Neural progenitor cell (in vitro differentiated cells): ENCODE results near the gene ACER3. TPM values are rescaled to one million over a fixed set of nuclear protein-coding genes. Genes with fewer than 3 reads are reported as not detected.

Experiments used
- DNase-seq: peaks from one replicate; pipeline ENCODE4 v3.0.0-alpha.2; 2016; ENCODE audit warnings: low spot score
- H2AFZ ChIP-seq: fragments of 200-600 bp; sonication (generic); replicated peaks from 2 replicates; pipeline ENCODE4 v1.6.1; 2016; ENCODE audit warnings: antibody characterized with exemption
- H3F3A ChIP-seq: fragments of 200-600 bp; sonication (generic); 2 replicates; pipeline ENCODE4 v1.6.1; 2016; ENCODE audit warnings: antibody characterized with exemption, low read depth
- H3K27ac ChIP-seq: fragments of 200-600 bp; sonication (generic); 2 replicates; pipeline ENCODE4 v1.5.1; 2016; ENCODE audit warnings: mild to moderate bottlenecking
- H3K27me3 ChIP-seq: fragments of 200-600 bp; sonication (generic); 2 replicates; pipeline ENCODE4 v1.6.1; 2016; ENCODE audit warnings: mild to moderate bottlenecking, moderate library complexity
- H3K36me3 ChIP-seq: fragments of 200-600 bp; sonication (generic); 2 replicates; pipeline ENCODE4 v1.5.1; 2016
- H3K4me1 ChIP-seq: fragments of 200-600 bp; sonication (generic); 2 replicates; pipeline ENCODE4 v1.6.1; 2016; ENCODE audit warnings: mixed run types
- H3K4me2 ChIP-seq: fragments of 200-600 bp; sonication (generic); 2 replicates; pipeline ENCODE4 v1.6.1; 2016
- H3K4me3 ChIP-seq: fragments of 200-600 bp; sonication (generic); 2 replicates; pipeline ENCODE4 v1.5.1; 2016
- H3K79me2 ChIP-seq: fragments of 200-600 bp; sonication (generic); 2 replicates; pipeline ENCODE4 v1.6.1; 2016; ENCODE audit warnings: low read depth
- H3K9ac ChIP-seq: fragments of 200-600 bp; sonication (generic); 2 replicates; pipeline ENCODE4 v1.6.1; 2016
- H3K9me3 ChIP-seq: fragments of 200-600 bp; sonication (generic); 2 replicates; pipeline ENCODE4 v1.5.1; 2016; ENCODE audit warnings: low read depth
- H4K20me1 ChIP-seq: fragments of 200-600 bp; sonication (generic); 2 replicates; pipeline ENCODE4 v1.6.1; 2016; ENCODE audit warnings: low read depth
- H3K27ac Mint-ChIP-seq: 3 replicates; pipeline ENCODE4 v1.8.0; 2021; ENCODE audit warnings: mixed read lengths
- H3K27me3 Mint-ChIP-seq: 2 replicates; pipeline ENCODE4 v1.8.0; 2022; ENCODE audit warnings: low read depth, mild to moderate bottlenecking, inconsistent platforms, moderate library complexity, mixed read lengths; ENCODE audit not compliant: insufficient read depth
- H3K36me3 Mint-ChIP-seq: 3 replicates; pipeline ENCODE4 v1.8.0; 2021; ENCODE audit warnings: mixed read lengths
- H3K4me1 Mint-ChIP-seq: 3 replicates; pipeline ENCODE4 v1.8.0; 2021; ENCODE audit warnings: mixed read lengths
- H3K4me3 Mint-ChIP-seq: 3 replicates; pipeline ENCODE4 v1.8.0; 2021; ENCODE audit warnings: mild to moderate bottlenecking, moderate library complexity, mixed read lengths
- H3K9me3 Mint-ChIP-seq: 3 replicates; pipeline ENCODE4 v1.8.0; 2020; ENCODE audit warnings: mixed read lengths
- CTCF ChIP-seq: fragments of 200-600 bp; sonication (generic); IDR thresholded peaks from 2 replicates; pipeline ENCODE4 v1.5.1; 2017; ENCODE audit warnings: antibody characterized with exemption, mild to moderate bottlenecking
- EZH2 ChIP-seq: fragments of 200-600 bp; sonication (generic); IDR thresholded peaks from 2 replicates; pipeline ENCODE4 v1.6.1; 2017; ENCODE audit warnings: antibody characterized with exemption, mild to moderate bottlenecking, moderate library complexity
- EZH2phosphoT487 ChIP-seq: fragments of 200-600 bp; sonication (generic); IDR thresholded peaks from 2 replicates; pipeline ENCODE4 v1.6.1; 2017; ENCODE audit warnings: antibody characterized with exemption
- total RNA-seq: library from RNA; depleted of rRNA; stranded (reverse); fragments of >200 nt; gene quantifications from 2 replicates; pipeline ENCODE4 v1.2.3, GENCODE V29; 2015; ENCODE audit warnings: low replicate concordance

The ACER3 gene
- total RNA-seq, 1 donor from 2014 or later, result 18.9 TPM

- no peak overlapping the region for H3K27ac Mint-ChIP-seq
Observed at GRCh38 chr11:77024745-77025144, 164.0 kb downstream of the ACER3 start.

GRCh38 chr11:77026221-77026620 is 165.5 kb downstream of the ACER3 start:
- H3K27ac Mint-ChIP-seq, result no peak overlapping the region

More at GRCh38 chr11:77024745-77025144, 164.0 kb downstream of the ACER3 start:
- Histone ChIP-seq H3K4me2 (no peak overlapping the region), H4K20me1 (no peaks in the 10 kb centered on the region), H3K27me3 (no peaks in the 10 kb centered on the region), H3K4me1 (peaks cover 4% of the 10 kb centered on the region), H3K79me2 (no peaks in the 10 kb centered on the region), H3K4me3 (no peak overlapping the region), H3K27ac (no peak overlapping the region), H3F3A (no peaks in the 10 kb centered on the region), H2AFZ (no peak overlapping the region), H3K9ac (no peak overlapping the region), H3K36me3 (no peaks in the 10 kb centered on the region), H3K9me3 (no peaks in the 10 kb centered on the region)
- H3K9me3 Mint-ChIP-seq, result no peaks in the 10 kb centered on the region
- TF ChIP-seq EZH2phosphoT487 (no peak), CTCF (no peak), EZH2 (no peak)
- no peaks in the 10 kb centered on the region for H3K27me3 Mint-ChIP-seq
- H3K4me3 Mint-ChIP-seq, result no peak overlapping the region
- peaks cover 7% of the 10 kb centered on the region for H3K4me1 Mint-ChIP-seq
- DNase-seq, result no peak
- peaks cover 2% of the 10 kb centered on the region for H3K36me3 Mint-ChIP-seq

GRCh38 chr11:77026743-77027142 is 166.0 kb downstream of the ACER3 start:
- Histone ChIP-seq H3K4me3 (no peak overlapping the region), H3K36me3 (no peaks in the 10 kb centered on the region), H3K79me2 (no peaks in the 10 kb centered on the region), H4K20me1 (no peaks in the 10 kb centered on the region), H3K27me3 (no peaks in the 10 kb centered on the region), H3K4me2 (no peak overlapping the region), H3F3A (no peaks in the 10 kb centered on the region), H2AFZ (no peak overlapping the region), H3K9ac (no peak overlapping the region), H3K4me1 (peaks cover 4% of the 10 kb centered on the region), H3K9me3 (no peaks in the 10 kb centered on the region), H3K27ac (no peak overlapping the region)
- Mint-ChIP-seq H3K36me3 (peaks cover under 1% of the 10 kb centered on the region), H3K27ac (no peak overlapping the region), H3K27me3 (no peaks in the 10 kb centered on the region), H3K4me3 (no peak overlapping the region), H3K9me3 (no peaks in the 10 kb centered on the region), H3K4me1 (no peaks in the 10 kb centered on the region)
- no peak for DNase-seq
- TF ChIP-seq CTCF (no peak), EZH2 (no peak), EZH2phosphoT487 (no peak)

More at GRCh38 chr11:77026221-77026620, 165.5 kb downstream of the ACER3 start:
- no peak overlapping the region for H2AFZ ChIP-seq
- H3K27ac ChIP-seq, result no peak overlapping the region
- no peaks in the 10 kb centered on the region for H3K79me2 ChIP-seq
- H3K27me3 ChIP-seq, result no peaks in the 10 kb centered on the region
- no peaks in the 10 kb centered on the region for H3K36me3 ChIP-seq
- no peak for DNase-seq
- Mint-ChIP-seq H3K4me3 (no peak overlapping the region), H3K36me3 (peaks cover 2% of the 10 kb centered on the region), H3K27me3 (no peaks in the 10 kb centered on the region), H3K4me1 (no peaks in the 10 kb centered on the region), H3K9me3 (no peaks in the 10 kb centered on the region)
- H3K9ac ChIP-seq, result no peak overlapping the region
- no peaks in the 10 kb centered on the region for H4K20me1 ChIP-seq
- H3F3A ChIP-seq, result no peaks in the 10 kb centered on the region
- no peak overlapping the region for H3K4me2 ChIP-seq
- H3K4me1 ChIP-seq, result peaks cover 4% of the 10 kb centered on the region
- TF ChIP-seq EZH2phosphoT487 (no peak), CTCF (no peak), EZH2 (no peak)
- no peak overlapping the region for H3K4me3 ChIP-seq
- H3K9me3 ChIP-seq, result no peaks in the 10 kb centered on the region
